GM12864 (cell line): ENCODE data around the gene OAF.

ENCODE experiments used
- DNase-seq: peaks from one replicate; pipeline ENCODE4 v3.0.0-alpha.2; 2011; ENCODE audit warnings: low read depth
- H3K4me3 ChIP-seq: 2 replicates; pipeline ENCODE4 v1.5.1; 2011; ENCODE audit warnings: mild to moderate bottlenecking, low read depth, low read length, control low read depth
- CTCF ChIP-seq: IDR thresholded peaks from 2 replicates; pipeline ENCODE4 v1.5.1; 2011; ENCODE audit warnings: low read depth, mild to moderate bottlenecking, moderate library complexity, low read length, control low read depth, inconsistent platforms; ENCODE audit errors: missing control alignments

OAF gene

GRCh38 chr11:120259988-120260565 lies 49.2 kb downstream of the OAF start:
- no peak for DNase-seq
- no peak overlapping the region for H3K4me3 ChIP-seq
- no peak for TF ChIP-seq CTCF

- TF ChIP-seq CTCF: no peak
- no peak for DNase-seq
- H3K4me3 ChIP-seq: no peak overlapping the region
Measured at GRCh38 chr11:120260616-120261015, 49.8 kb downstream of the OAF start.

GRCh38 chr11:120261321-120261720 lies 50.5 kb downstream of the OAF start:
- no peak for DNase-seq
- H3K4me3 ChIP-seq: no peak overlapping the region
- no peak for TF ChIP-seq CTCF

DNA sequence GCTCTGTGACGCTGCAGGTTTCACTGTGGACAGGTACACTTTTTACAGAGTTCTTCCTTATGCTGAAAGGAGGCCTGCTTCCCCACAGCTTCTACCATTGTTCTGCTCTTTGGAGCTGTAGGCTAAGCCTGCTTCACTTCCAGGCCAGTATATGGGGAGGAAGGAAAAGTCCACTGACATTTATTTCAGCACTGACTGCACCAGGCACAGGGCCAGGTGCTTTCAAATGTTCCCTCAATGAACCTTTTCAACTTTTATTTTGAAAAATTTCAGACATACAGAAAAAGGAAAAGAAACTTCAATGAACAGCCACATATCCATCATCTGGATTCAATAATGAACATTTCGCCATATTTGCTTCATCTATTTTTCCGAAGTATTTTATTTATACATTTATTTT lies 51.1 kb downstream of the OAF start:
- DNase-seq: no peak

GRCh38 chr11:120267319-120267718 lies 56.5 kb downstream of the OAF start:
- no peak overlapping the region for H3K4me3 ChIP-seq
- TF ChIP-seq CTCF: no peak
- DNase-seq: no peak

More for the DNA sequence above, 51.1 kb downstream of the OAF start:
- no peak for TF ChIP-seq CTCF
- H3K4me3 ChIP-seq: no peak overlapping the region

DNA sequence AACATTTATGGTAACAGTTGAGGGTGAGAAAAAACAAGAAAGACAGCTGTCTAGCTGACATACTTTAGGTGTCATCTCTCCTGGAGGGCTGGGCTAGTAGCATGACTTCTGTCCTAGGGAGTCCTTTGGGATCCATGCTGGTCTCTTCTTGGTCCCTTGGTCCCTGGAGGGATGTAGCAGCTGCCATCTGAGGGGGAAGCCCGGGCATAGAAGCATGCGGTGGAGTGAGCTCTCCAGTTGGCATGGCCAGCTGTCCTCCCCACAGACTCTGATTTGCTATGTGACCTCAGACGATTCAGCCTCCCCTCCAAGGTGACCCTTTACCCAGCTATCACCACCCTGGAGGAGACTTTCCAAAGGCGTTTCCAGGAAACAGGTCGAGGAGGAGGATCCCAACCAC lies 57.9 kb downstream of the OAF start:
- TF ChIP-seq CTCF: no peak
- no peak for DNase-seq
- H3K4me3 ChIP-seq: no peak overlapping the region

- H3K4me3 ChIP-seq: no peak overlapping the region
- no peak for TF ChIP-seq CTCF
- DNase-seq: no peak
Measured at GRCh38 chr11:120270386-120270785, 59.6 kb downstream of the OAF start.
